HG03139 (cell line): ENCODE data around the gene ANXA2R.
"Not testable (repeated sequence)": the region's sequence is repeated elsewhere in the genome, so short reads cannot be mapped to it uniquely, and the experiment has no call there.

Source experiments
- ATAC-seq: cut with Tn5 transposase; IDR thresholded peaks from one replicate; pipeline ENCODE4 v1.9.1; 2021; ENCODE audit not compliant: unreplicated experiment

The ANXA2R gene

GRCh38 chr5:43036409-43036808 lies 3.7 kb downstream of the ANXA2R start:
- ATAC-seq, result no peak

GRCh38 chr5:43034591-43034968 lies 5.5 kb downstream of the ANXA2R start:
- ATAC-seq, result no peak

GRCh38 chr5:43033841-43034590 lies 6.1 kb downstream of the ANXA2R start:
- no peak for ATAC-seq

GRCh38 chr5:43027054-43027785 lies 12.9 kb downstream of the ANXA2R start:
- no peak for ATAC-seq

GRCh38 chr5:43025184-43025950 lies 14.8 kb downstream of the ANXA2R start:
- ATAC-seq, result not testable (repeated sequence)

- no peak for ATAC-seq
Observed at GRCh38 chr5:43024217-43024616, 15.9 kb downstream of the ANXA2R start.

GRCh38 chr5:43021151-43021550 lies 19.0 kb downstream of the ANXA2R start:
- no peak for ATAC-seq

- ATAC-seq, result peak; percentile 12
Observed at GRCh38 chr5:43020399-43020746, 19.7 kb downstream of the ANXA2R start.

- ATAC-seq, result peak; percentile 70
Observed at GRCh38 chr5:43019614-43020398, 20.3 kb downstream of the ANXA2R start.

GRCh38 chr5:43019291-43019613 lies 20.9 kb downstream of the ANXA2R start:
- ATAC-seq, result no peak

- ATAC-seq, result no peak
Observed at GRCh38 chr5:43017428-43017815, 22.7 kb downstream of the ANXA2R start.

- ATAC-seq, result no peak
Observed at GRCh38 chr5:43016217-43016779, 23.8 kb downstream of the ANXA2R start.

GRCh38 chr5:43014522-43014921 lies 25.6 kb downstream of the ANXA2R start:
- no peak for ATAC-seq

GRCh38 chr5:43010935-43011315 lies 29.2 kb downstream of the ANXA2R start:
- no peak for ATAC-seq

GRCh38 chr5:43008363-43009153 lies 31.6 kb downstream of the ANXA2R start:
- ATAC-seq, result peak; percentile 38

GRCh38 chr5:43007911-43008362 lies 32.2 kb downstream of the ANXA2R start:
- peak; percentile 45 for ATAC-seq

- no peak for ATAC-seq
Observed at GRCh38 chr5:43007246-43007910, 32.7 kb downstream of the ANXA2R start.

- ATAC-seq, result no peak
Observed at GRCh38 chr5:43006424-43007202, 33.5 kb downstream of the ANXA2R start.

- ATAC-seq, result no peak
Observed at GRCh38 chr5:43005031-43005430, 35.1 kb downstream of the ANXA2R start.
